ENCODE measurements around the gene GPA33.
"Not testable (repeated sequence)": the region's sequence is repeated elsewhere in the genome, so short reads cannot be mapped to it uniquely, and the experiment has no call there.

GPA33 gene

GRCh38 chr1:167054531-167054930, 35.6 kb downstream of the GPA33 start:
- DNase-seq = no peak

GRCh38 chr1:167052389-167052788, 37.8 kb downstream of the GPA33 start:
- DNase-seq = peak; percentile 36 to 37

- no peak for DNase-seq
These were observed 38.3 kb downstream of the GPA33 start for GRCh38 chr1:167051907-167052306.

DNA sequence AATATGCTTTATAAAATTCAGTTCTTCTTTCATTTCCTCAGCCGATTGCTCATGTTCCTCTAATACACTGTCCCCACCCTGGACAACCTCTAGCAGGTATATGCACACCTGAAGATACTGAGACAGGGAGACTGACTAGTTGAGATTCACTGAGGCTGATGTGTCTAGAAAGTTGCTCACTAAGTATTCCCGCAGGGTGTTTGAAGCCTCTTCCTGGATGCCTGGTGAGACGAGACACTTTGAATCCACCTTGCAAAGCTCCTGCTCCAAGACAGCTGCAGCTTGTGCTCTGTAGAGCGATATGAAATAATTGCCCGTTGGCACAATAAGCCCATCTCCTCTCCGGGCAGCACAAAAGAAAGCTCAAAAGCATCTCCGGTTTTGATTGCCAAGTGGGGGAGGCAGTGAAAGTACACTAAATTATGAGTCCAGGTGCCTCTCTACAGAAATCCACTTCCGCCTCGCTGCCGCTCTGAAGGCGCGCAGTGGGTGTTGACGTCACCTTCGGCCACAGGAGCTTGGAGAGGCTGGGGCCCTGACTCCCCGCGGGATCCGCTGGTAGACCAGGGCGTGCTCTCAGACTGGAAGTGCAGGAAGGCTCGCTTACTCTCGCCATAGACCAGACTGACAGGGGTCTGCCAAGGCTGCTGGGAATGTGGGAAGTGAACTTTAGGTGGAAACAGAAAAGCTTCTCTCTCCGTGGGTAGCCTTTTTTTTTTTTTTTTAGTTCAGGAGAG, 46.3 kb downstream of the GPA33 start:
- DNase-seq = peak; percentile 92 to 95

DNA sequence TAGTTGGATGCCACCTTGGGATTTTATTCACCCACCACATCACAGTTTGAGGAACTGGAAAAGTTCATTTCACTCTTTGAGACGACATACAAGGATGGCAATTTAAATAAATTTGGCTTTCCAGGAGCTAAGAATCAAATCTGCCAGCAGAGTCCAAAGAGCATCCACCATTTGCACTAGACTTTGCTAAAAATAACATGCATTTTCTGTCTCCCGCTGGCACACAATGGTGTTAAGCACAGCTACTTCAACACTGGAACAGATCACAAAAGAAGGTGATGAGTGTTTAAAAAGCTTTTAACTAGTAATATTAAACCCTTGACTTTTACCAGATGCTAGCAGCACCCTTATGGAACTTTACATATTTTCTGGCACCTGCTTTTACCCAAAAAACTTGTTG, 56.5 kb downstream of the GPA33 start:
- no peak for DNase-seq

DNA sequence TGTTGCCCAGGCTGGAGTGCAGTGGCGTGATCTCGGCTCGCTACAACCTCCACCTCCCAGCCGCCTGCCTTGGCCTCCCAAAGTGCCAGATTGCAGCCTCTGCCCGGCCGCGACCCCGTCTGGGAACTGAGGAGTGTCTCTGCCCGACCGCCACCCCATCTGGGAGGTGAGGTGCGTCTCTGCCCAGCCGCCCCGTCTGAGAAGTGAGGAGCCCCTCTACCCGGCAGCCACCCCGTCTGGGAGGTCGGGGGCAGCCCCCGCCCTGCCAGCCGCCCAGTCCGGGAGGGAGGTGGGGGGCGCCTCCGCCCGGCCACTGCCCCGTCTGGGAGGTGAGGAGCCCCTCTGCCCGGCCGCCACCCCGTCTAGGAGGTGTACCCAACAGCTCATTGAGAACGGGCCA, 60.6 kb downstream of the GPA33 start:
- not testable (repeated sequence) for DNase-seq

- no peak for DNase-seq
These were observed 67.8 kb downstream of the GPA33 start for GRCh38 chr1:167022384-167022783.

- no peak for DNase-seq
These were observed 74.0 kb downstream of the GPA33 start for GRCh38 chr1:167016100-167016750.

DNA sequence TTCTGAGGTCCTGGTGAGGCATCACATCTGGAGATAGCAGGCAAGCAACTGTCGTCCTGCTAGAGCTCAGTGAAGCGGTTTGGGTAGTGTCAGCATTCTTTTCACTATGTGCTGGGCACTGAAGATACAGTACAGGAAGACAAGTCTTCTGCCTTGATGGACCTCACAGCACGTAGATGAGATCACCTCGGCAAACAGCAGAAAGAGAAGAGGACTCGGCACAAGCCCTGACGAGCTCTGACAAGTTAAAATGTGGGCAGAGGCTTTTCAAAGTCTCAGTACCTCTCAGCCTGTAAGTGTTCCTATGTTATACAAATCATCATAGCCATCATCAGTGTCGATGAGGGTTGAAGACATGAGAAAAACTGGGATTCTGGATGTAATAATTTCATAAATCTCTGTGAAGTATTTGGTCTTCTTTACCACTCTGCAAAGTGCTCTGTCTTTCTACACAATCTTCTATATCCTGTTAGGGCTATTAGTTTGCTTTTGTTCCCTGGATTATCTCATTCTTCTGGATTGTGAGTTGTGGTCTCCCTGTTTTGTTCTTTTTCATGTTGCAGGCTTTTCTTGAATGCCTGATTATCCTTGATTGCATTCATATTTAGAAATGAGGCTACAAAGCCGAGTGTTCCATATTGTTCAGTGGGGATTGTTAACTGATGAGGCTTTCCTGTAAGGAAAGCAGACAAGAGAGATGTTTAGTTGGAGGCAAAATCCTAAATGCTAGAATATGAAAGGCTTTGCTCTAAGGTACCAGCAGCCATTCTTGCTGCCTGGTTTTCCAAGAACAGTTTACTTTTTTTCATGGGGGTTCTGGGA, 76.9 kb downstream of the GPA33 start:
- DNase-seq = no peak

DNA sequence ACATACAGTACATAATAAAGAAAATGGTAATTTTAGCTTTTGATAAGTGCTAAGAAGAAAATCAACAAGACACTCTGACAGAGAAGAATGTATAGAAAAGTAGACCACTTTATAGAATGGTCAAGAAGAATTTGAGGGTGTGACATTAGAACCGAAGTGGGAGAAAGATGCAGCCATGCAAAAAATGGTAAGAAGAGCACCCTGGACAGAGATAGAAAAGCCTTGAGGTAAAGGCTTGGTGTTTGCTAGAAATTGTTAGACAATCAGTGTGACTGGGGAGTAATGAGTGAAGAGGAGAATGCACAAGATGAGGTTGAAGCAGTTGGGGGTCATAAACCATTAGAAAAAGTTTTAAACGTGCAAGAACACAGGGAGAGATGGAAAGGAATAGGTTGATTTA, 77.6 kb downstream of the GPA33 start:
- DNase-seq = no peak

- DNase-seq = no peak
These were observed 78.5 kb downstream of the GPA33 start for GRCh38 chr1:167011560-167012191.

DNA sequence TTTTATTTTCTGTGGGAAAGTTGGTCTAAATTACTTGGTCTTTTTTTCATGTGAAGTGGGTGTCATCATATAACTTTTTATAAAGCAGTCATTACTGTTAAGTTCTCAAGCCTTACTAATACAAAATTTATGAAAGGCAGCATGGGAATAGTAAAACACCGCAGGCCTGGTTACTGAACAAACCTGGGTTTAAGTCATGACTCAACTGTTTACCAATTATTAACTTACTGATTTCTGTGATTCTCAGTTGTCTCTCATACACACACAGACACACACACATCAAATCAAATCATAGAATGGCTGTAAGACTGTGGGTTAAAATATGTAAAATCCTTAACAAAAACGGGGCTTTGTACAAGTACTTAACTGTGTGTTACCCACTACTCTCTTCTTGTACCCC, 86.5 kb downstream of the GPA33 start:
- no peak for DNase-seq
